GM04503 (cell line): Measurements from ENCODE around the gene FSHR.
A peak's percentile ranks its signal among the peaks of the same experiment; 100 is the strongest.

ENCODE experiments used
- DNase-seq: peaks from one replicate; pipeline ENCODE4 v3.0.0-alpha.2; 2012; ENCODE audit warnings: low read depth

Gene FSHR, protein sequence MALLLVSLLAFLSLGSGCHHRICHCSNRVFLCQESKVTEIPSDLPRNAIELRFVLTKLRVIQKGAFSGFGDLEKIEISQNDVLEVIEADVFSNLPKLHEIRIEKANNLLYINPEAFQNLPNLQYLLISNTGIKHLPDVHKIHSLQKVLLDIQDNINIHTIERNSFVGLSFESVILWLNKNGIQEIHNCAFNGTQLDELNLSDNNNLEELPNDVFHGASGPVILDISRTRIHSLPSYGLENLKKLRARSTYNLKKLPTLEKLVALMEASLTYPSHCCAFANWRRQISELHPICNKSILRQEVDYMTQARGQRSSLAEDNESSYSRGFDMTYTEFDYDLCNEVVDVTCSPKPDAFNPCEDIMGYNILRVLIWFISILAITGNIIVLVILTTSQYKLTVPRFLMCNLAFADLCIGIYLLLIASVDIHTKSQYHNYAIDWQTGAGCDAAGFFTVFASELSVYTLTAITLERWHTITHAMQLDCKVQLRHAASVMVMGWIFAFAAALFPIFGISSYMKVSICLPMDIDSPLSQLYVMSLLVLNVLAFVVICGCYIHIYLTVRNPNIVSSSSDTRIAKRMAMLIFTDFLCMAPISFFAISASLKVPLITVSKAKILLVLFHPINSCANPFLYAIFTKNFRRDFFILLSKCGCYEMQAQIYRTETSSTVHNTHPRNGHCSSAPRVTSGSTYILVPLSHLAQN

DNA sequence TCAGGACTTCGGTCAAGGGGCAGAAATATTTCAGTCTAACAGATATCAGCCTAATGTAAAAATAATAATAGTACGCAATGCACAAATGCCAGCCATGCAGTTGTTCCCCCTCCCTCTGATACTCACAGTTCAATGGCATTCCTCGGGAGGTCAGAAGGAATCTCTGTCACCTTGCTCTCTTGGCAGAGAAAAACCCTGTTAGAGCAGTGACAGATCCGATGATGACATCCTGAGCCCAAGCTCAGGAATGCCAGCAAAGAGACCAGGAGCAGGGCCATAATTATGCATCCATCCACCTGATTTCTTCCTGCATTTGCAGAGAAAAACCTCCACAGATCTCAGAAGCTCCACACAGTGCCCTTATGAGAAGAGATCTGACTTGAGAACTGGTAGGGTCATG lies at the start of gene FSHR:
TSS of gene FSHR (minus strand) at position 376 of the 400 bp plus-strand sequence. CDS start at position 278, 98 bp downstream.
- no peak for DNase-seq

DNA sequence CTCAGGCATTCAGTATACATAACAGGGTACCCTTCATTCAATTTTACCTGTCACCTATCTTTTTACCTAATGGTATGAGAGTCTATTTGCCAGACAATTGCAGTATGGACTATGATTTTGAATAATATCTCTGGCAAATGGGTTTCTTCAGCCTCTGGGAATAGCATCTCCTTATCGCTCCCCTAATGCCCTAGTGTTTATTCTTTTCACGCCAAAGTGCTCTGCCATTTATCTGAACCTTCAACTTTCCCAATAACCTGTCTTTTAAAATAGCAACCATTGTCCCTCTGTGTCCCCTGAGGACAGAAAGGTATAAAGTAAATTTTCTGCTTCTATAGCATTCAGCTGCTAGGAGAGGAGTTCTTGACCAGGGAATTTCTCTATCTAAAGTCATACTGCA lies 45.0 kb upstream of the FSHR start:
- no peak for DNase-seq

DNA sequence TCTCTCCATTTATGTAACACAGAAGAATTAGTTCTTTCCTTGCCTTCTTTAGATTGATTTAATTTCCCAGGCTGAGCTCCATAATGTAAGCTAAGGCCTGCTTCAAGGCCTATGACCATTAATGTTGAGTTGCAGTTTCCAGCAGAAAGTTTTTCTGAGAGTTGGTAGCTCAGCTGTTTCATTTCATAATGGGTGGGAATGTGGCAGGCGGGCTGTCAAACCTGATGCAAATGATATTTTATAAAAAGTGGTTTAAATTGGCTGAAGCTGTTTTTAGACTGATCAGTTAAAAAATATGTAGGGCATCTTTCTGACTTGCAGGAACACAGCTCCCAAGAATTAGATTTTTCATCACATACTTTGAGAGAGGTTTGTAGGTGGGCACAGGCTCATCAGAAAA lies 40.4 kb upstream of the FSHR start:
- DNase-seq = no peak

DNA sequence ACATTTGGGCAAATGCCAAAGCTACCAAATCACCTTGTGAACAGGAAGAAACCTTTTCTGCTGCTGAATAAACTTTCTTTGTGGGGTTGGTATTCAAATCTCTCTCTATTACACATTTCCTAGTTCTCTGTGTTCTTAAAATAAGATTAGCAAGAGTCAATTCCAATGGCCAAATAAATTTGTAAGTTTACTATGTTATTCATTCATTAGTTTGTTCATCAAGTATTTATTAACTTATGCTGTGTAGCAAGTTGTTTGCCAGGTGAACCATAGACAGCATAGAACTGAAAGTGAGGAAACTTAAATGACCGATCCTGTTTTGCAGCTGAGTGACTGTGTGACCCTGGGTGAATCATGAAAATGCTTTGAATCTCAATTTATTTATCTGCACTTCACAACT lies 37.7 kb upstream of the FSHR start:
- DNase-seq = no peak

DNA sequence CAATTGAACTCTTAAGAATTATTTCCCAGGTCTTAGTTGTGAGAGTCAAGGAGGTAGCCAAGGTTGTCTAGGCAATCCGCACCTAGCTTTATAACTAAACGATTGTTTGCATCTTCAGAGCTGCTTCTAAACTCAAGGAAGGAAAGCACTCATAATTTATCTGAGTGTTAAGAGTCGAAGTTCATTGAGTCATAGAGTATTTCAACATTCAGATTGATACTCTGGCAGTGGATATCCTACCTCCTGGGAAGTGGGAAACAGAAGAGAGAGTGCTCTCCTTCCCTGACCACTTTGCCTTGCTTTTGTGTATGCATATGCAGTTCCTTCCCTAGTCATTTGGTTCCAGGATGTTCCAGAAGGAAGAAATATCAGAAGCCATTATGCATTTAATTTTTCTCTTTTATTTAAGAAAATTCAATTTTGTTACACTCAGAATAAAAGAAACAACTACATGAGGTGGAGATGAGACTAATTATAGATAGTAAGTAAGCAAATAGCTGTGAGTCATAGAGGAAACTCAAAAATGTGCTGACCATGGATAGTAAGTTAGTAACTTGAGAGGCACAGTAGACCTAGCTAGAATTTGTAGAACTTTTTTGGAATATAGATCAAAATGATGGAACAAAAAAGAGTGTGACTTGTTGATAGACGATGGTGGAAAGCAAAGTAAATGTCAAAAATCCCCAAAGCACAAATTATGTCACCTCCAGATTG lies 35.4 kb upstream of the FSHR start:
- DNase-seq = no peak

DNA sequence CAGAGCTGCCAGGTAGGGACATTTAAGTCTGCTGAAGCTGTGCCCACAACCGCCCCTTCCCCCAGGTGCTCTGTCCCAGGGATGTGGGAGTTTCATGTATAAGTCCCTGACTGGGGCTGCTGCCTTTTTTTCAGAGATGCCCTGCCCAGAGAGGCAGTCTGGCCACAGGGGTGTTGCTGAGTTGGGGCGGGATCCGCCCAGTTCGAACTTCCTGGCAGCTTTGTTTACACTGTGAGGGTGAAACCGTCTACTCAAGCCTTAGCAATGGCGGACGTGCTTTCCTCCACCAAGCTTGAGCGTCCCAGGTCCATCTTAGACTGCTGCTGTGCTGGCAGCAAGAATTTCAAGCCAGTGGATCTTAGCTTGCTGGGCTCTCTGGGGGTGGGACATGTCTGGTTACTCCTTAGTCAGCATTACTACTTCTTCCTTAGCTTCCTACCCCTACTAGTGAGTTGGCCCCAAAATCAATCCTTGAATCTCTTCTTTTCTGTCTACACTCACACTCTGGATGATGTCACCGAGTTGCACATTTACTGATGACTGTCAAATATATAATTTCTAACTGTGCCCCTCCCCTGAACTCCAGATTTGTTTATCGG lies 31.8 kb upstream of the FSHR start:
- no peak for DNase-seq

DNA sequence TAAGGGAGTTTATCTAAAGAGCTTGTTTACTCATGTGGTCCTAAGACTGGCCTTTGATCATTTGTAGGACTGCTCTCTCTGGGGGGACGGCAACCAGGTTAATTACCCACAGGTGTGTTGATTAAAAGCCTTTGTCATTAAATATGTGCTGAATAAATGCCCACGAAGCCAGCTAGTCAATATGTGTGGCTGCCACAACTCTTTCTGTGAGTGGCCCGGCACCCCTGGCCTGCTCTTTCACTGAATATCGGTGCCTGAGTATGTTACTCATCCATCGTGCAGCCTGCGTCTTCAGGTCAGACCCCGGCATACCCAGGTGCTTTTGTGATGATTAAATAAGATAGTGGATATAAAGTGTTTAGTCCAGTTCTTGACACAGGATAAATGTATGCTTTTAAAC lies 24.3 kb upstream of the FSHR start:
- no peak for DNase-seq

DNA sequence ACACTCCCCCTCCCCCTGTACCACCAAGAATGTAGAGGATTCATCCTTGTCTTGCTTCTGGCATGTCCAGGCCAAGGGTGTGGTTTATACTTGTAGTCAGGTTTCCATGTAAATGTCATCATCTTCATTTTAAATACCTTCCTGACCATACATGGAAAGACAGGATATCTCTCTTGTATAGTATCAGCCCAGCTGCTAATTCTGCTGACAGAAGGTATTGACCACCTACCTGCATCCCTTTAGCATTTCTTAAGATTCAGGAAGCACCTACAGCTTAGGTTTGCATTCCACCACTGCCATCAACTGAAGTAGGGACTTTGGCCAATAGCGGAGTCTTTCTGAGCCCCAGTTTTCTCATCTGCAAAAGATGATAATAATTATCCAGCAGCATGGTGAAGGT lies 22.9 kb upstream of the FSHR start:
- no peak for DNase-seq

DNA sequence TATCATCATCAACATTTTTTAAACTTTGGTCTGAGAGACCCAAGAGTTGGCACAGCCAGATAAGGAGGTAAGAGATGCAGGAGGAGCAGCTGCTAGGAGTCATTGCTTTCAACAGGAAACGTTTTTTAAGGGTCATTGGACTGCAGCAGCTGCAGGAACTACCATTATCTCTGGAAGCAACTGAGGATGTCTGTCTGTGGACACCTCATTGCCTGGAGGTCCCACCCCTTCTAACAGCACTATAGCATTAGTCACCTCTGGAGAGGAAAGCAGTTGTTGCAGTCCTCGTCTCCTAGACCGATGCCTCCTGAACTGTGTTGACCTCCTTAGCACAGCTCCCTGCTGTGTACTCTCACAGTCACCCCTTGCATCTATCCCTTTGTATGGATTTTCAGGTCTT lies 21.5 kb upstream of the FSHR start:
- no peak for DNase-seq

DNA sequence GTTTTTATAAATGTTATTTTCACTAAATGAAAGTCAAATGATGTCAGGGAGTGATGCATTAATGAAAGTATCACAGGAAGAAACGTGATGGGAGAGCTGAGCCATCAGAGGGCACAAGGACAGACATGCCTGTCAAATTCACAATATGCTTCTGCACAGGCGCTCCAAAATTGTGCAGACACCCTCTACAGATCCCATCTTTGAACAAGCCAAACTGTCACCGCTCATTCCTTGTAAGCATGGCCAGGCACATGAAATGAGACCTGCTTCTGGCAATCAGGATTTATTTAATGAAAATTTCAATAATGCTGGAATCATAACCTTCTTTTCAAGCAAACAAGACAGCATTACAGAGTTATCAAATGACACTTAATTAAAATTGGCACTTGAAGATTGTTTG lies 20.4 kb upstream of the FSHR start:
- DNase-seq = no peak

DNA sequence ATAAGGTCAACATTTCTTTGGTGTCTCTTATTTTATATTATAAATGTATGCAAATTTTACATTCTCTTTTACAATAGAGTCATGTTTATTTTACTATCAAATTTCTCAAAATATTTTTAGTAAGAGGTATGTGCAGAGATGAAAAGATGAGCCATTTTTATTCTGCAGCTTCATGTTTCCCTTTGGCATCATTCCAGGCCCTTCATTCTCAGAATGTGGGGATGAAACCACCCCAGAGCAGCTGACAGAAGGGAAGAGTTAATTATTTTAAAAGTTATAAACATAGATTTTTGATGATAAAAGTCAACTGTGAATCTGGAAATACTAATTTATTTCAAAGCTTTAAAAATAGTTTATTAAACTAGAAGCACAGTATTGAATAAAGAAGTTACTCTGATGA lies 12.8 kb upstream of the FSHR start:
- DNase-seq = no peak

DNA sequence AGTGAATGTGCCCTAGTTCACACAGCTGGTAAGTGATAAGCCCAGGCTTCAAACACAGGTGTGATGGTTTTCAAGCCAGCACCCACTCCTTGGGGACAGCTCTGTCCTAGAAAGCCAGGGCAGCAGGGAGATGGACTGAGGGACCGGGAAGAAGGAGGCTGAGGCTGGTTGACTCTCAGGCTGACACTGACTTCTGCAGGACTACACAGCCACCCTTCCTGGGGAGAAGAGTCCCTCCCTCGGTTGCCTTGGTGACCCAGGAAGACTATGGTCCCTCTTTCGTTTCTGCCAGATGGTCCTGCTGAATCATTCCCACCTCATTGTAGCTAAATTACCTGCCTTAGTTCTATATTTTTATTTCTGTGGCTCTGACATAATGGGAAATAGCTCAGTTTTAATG lies 11.3 kb upstream of the FSHR start:
- DNase-seq = no peak

DNA sequence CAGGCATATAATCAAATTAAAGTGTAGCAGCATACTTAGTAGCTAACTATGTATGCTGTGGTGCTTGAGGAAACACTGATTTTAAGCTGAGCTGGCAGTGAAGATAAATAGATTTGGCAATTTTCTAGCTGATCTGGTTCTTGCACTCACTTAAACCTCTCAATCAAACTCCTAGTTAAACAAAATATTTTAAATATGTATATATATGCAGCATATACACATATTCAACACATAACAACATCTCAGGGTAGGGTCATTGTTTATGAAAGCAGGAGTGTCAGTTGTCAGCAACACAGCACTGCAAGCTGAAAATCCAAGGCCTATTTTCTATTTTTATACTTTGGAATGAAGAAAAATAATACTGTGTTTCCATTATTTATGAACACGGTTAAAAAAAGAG lies 10.4 kb upstream of the FSHR start:
- DNase-seq = no peak

DNA sequence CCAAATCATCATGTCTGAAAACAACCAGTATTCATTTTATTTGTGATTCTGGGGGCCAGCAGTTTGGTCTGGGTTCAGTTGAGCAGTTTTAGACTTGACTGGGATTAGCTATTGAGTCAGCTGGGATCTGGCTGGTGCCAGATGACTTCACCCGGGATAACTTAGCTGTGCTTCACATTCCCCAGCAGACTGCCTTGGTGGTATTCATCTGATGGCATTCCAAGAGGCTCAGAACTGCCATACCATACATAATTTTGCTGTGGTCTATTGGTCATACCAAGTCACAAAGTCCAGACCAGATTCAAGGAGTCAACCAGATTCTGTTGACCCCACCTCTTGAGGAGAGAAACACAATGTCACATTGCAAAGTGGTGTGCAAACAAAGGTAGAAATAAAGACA lies 7.8 kb upstream of the FSHR start:
- peak; percentile 27 for DNase-seq

DNA sequence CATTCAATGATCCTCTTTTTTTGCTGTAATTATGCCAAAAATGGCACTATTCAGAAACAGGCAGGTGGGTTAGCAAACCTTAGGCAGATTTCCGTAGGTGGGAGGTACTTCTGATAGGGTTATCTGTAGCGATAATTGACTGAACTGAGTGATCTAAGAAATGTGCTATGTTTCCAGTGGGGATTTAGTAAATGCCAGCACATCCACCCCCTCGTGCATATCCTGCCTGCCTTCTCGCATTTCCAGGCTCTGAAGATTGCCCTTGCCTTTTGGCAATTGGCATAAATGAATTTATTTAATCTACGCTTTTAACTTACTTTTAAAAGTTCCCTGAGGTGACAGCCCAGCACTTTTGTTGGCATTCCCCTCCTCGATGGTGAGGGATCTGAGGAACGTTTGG lies 576 bp upstream of the FSHR start:
- DNase-seq = no peak

DNA sequence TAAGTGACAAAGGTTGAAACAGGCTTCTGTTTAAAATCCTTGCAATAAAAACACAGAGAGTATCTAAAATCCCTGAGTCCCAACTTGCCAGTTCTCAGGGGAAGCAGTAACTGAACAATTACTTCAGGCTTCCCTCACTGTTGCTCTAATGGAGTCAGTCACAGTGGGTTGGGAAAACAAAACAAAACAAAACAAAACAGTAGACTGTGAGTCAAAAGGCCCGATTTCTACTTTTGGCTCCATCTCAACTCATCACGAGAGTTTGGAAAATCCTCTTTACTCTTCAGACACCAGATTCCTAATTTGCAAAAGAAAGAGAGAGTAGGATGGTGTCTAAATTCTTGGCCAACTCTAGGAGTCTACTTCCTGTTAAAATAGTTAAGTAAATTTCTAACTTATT lies 1.1 kb downstream of the FSHR start:
- DNase-seq = no peak

DNA sequence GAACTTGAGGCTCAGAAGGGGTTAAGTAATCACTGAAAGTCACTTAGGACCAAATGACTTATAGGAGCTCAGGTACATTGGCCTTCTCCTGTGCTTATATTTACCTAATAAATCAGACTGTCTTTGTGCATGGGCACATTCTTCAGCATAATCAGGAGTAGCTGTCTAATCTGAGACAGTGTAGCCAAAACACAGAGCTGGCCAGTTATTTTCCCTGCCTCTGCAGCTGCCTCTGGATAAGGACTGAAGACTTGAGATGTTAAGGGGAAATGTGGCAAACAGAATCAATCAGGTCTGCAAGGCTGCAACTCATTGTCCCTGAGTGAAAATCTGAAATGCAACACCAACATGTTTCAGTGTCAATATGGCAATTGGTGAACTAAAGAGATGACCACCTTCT lies 1.5 kb downstream of the FSHR start:
- no peak for DNase-seq

DNA sequence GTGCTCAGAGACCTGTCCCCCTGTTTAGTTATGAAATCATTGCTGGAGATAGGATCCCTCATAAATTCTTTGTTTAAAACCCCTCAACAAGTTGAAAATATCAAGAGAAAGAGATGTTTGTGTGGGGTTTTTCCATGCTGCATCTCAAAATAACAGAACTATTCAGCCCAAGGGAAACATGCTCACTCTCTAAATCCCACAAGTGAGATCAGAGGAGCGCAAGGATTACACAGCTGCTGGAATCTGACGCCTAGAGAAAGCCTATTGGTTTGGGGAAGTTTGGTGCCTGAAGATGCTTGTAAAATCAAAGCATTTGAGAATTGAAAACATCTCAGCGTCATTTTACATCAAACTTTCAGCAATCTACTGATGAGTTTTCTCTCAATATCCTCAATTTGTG lies 7.9 kb downstream of the FSHR start:
- DNase-seq = no peak

DNA sequence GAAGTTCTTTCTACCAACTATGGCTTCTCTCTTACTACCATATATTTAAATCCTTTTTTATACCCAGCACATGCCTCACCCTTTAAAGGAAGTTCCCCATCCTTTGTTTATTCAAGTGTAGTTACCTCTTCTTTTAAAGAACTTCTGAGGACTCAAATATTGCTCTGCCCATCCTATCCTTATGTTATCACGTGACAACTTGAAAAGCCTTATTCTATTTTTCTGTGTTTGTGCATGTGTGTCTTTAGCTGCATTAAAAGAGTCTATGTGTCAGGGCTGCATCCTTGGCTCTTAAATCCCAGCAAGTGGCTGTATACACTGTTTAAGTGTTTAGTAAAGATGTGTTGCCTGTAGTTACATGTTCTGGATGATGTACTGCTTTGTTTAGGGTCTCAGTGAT lies 22.5 kb downstream of the FSHR start:
- no peak for DNase-seq

DNA sequence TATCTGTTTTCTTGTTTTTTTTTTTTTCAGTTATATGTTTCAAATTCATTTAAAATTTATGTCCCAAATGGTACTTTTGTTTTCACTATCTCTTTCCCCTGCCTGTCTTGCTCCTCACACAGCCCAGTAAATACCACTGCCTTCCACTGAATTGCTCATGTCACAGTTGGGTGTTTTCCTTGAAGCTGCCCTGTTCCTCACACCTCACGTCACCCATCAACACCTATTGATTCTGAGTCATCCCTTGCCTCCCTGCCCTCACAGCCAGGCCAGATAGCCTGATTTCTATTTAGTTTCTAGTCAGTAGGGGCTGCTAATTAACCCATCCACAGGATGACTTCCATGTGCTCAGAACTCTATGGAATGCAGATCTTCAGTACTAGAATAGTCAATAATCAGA lies 25.3 kb downstream of the FSHR start:
- no peak for DNase-seq

DNA sequence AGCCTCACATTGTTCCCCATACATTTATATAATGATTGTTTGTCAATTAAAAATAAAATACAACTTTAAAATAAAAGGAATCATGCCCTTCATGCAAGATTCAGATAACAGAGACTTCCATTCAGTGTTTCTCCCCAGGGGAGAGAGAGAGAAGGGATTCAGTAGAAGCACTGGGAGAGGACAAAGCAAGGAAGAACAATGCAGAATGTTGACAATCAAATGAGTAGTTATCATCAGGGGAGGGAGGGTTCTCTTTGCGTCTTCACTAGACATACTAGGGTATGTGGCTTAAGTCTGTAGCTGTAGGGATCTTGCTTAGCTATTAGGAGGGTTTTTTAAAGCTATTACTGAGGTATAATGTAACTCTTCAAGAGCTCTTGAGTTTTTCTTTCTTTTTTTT lies 30.7 kb downstream of the FSHR start:
- no peak for DNase-seq

DNA sequence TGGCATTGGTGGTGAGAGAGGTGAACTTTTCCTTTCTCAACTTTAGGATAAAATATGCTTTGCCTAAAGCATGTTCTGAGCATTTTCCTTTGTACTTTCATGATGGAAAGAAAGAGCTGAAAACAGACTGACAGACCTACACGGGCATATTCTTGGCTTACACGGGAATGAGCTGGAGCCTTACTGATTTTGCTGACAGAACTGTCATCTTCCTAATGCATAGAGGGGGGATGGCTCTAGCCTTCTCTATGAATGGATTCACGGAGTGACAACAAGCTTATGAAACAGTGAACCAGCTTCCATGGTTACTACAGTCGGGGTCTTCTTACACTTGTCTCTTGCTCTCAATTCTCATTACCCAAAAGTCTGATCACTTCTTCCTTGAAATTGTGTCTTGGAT lies 32.2 kb downstream of the FSHR start:
- DNase-seq = no peak

DNA sequence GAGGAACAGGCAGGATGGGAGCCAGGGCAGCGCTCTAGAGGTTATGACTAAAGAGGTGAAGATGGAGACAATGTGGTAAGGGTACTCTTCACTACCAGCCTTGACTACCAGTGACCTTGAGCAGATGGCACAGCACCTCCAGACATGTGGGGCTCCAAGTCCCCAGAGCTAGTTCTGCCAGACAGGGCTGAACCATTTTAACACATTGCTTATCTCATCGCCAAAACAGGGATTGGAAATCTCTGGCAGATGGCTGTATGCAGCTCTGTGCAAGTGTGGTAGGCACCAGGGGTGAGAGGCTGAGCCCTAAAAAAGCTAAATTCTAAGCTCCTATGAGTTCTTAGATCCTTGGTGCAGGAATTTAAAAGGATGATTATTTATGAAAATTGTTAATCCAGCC lies 41.3 kb downstream of the FSHR start:
- no peak for DNase-seq
